Measurements from ENCODE around the gene LRRC26.
"Not testable (repeated sequence)": the region's sequence is repeated elsewhere in the genome, so short reads cannot be mapped to it uniquely, and the experiment has no call there.

Gene LRRC26

GRCh38 chr9:137141976-137142936 lies 27.6 kb downstream of the LRRC26 start:
- TF ChIP-seq POLR2A (IDR thresholded peaks at IDR 0.05; ENCODE audit: low read length) = no peak
- TF ChIP-seq GATA1 (IDR thresholded peaks at IDR 0.05; ENCODE audit: low read depth, low read length) = no peak
- DNase-seq = no peak

GRCh38 chr9:137141050-137141810 lies 28.6 kb downstream of the LRRC26 start:
- no peak for TF ChIP-seq POLR2A (IDR thresholded peaks at IDR 0.05; ENCODE audit: low read length)
- TF ChIP-seq GATA1 (IDR thresholded peaks at IDR 0.05; ENCODE audit: low read depth, low read length) = no peak
- DNase-seq = no peak

GRCh38 chr9:137140151-137141012 lies 29.5 kb downstream of the LRRC26 start:
- TF ChIP-seq POLR2A (IDR thresholded peaks at IDR 0.05; ENCODE audit: low read length) (no peak), GATA1 (IDR thresholded peaks at IDR 0.05; ENCODE audit: low read depth, low read length) (no peak)
- no peak for DNase-seq

- no peak for DNase-seq
- TF ChIP-seq POLR2A (IDR thresholded peaks at IDR 0.05; ENCODE audit: low read length) = no peak
- no peak for TF ChIP-seq GATA1 (IDR thresholded peaks at IDR 0.05; ENCODE audit: low read depth, low read length)
Observed at GRCh38 chr9:137139468-137140150, 30.2 kb downstream of the LRRC26 start.

GRCh38 chr9:137138722-137139467 lies 31.0 kb downstream of the LRRC26 start, which contains the start of gene GRIN1:
Gene GRIN1, plus strand, starts transcription at chr9:137139154. Its CDS starts 333 bp downstream, at chr9:137139487.
- TF ChIP-seq POLR2A (IDR thresholded peaks at IDR 0.05; ENCODE audit: low read length) (no peak), GATA1 (IDR thresholded peaks at IDR 0.05; ENCODE audit: low read depth, low read length) (no peak)
- peak; percentile 55 to 64 for DNase-seq

GRCh38 chr9:137138058-137138721 lies 31.7 kb downstream of the LRRC26 start:
- TF ChIP-seq GATA1 (IDR thresholded peaks at IDR 0.05; ENCODE audit: low read depth, low read length) (no peak), POLR2A (IDR thresholded peaks at IDR 0.05; ENCODE audit: low read length) (no peak)
- peak in 1 of 2 experiments; percentile 24 for DNase-seq

- TF ChIP-seq POLR2A (IDR thresholded peaks at IDR 0.05; ENCODE audit: low read length) = no peak
- TF ChIP-seq GATA1 (IDR thresholded peaks at IDR 0.05; ENCODE audit: low read depth, low read length) = no peak
- no peak for DNase-seq
Observed at GRCh38 chr9:137136881-137137607, 32.8 kb downstream of the LRRC26 start.

- DNase-seq = peak in 1 of 2 experiments; percentile 41
- TF ChIP-seq GATA1 (IDR thresholded peaks at IDR 0.05; ENCODE audit: low read depth, low read length) (no peak), POLR2A (IDR thresholded peaks at IDR 0.05; ENCODE audit: low read length) (no peak)
Observed at GRCh38 chr9:137136261-137136880, 33.5 kb downstream of the LRRC26 start.

- not testable (repeated sequence) for DNase-seq
Observed at GRCh38 chr9:137135154-137135553, 34.7 kb downstream of the LRRC26 start.

GRCh38 chr9:137134191-137134590 lies 35.7 kb downstream of the LRRC26 start:
- DNase-seq = no peak
- TF ChIP-seq GATA1 (IDR thresholded peaks at IDR 0.05; ENCODE audit: low read depth, low read length) (no peak), POLR2A (IDR thresholded peaks at IDR 0.05; ENCODE audit: low read length) (no peak)

Measured in erythroblast (primary cell).